Measurements from ENCODE around the gene ATPAF1.

- TF ChIP-seq CTCF (IDR thresholded peaks at IDR 0.05; ENCODE audit: insufficient read depth, low read depth, low read length) (no peak), EZH2 (IDR thresholded peaks at IDR 0.05; ENCODE audit: insufficient read depth, low read length) (no peak)
Observed at GRCh38 chr1:46642115-46642680, 26.0 kb downstream of the ATPAF1 start.
